K562 (cell line): ENCODE data around the gene NPDC1. TPM values are rescaled to one million over a fixed set of nuclear protein-coding genes. Genes with fewer than 3 reads are reported as not detected.

ENCODE experiments used
- ATAC-seq: fragments of 200-7000 bp; cut with Tn5 transposase; 3 replicates; pipeline ENCODE4 v1.9.1; 2020; ENCODE audit warnings: moderate library complexity
- BruUV-seq: library from RNA; stranded (reverse); fragments of 400-500 nt; replicated peaks from 2 replicates; lab custom pipeline; 2021; lab: Mats Ljungman, UMichigan
- CTCF ChIA-PET: fragments of 300-600 bp; formaldehyde crosslinking; extraction: SDS; loops from one replicate; lab custom pipeline; 2021; ENCODE audit warnings: low intra/inter-chr PET ratio; lab: Yijun Ruan, JAX
- POLR2A ChIA-PET: fragments of 300-600, 350-650 bp; sonication (Branson Sonifier 250); formaldehyde crosslinking; extraction: SDS; loops from one replicate; lab custom pipeline; 2021; ENCODE audit warnings: antibody characterized with exemption, inconsistent platforms; lab: Yijun Ruan, JAX
- DNase-seq, 4 experiments: peaks; one replicate each; pipeline versions ENCODE4 v3.0.0 to v3.0.0-alpha.2; 2011 to 2018; ENCODE audit warnings: low spot score in 3 of 4, mixed read lengths in 3 of 4; ENCODE audit errors: extremely low read depth in 1 of 4
- FAIRE-seq: peaks from 2 replicates; lab custom pipeline; 2011; peaks lifted over from hg19 to GRCh38; lab: Jason Lieb, UNC
- H2AFZ ChIP-seq: 2 replicates; pipeline ENCODE4 v1.6.0; 2011; ENCODE audit warnings: low read depth, low read length, control low read depth, inconsistent platforms
- H3K27ac ChIP-seq: fragments of 200-600 bp; 3 replicates; pipeline ENCODE4 v1.8.0; 2011; ENCODE audit warnings: low read depth, mild to moderate bottlenecking, control low read depth, inconsistent platforms, low read length, moderate library complexity, mixed read lengths; ENCODE audit errors: extremely low read depth
- H3K27me3 ChIP-seq, 2 experiments: fragments of 300-600 bp in 1 of 2; 2 replicates in 1 of 2; 3 replicates in 1 of 2; pipeline versions ENCODE4 v1.6.0 to v1.8.0; 2011; ENCODE audit warnings: inconsistent platforms in 2 of 2, low read length in 2 of 2, mild to moderate bottlenecking in 1 of 2, mixed read lengths in 1 of 2, moderate library complexity in 1 of 2; ENCODE audit not compliant: control insufficient read depth in 2 of 2, insufficient read depth in 2 of 2
- H3K36me3 ChIP-seq: fragments of 300-600 bp; 3 replicates; pipeline ENCODE4 v1.8.0; 2011; ENCODE audit warnings: mild to moderate bottlenecking, low read length, inconsistent platforms; ENCODE audit not compliant: control insufficient read depth, insufficient read depth
- H3K4me1 ChIP-seq, 2 experiments: fragments of 200-600 bp in 1 of 2; replicated peaks in 1 of 2; 2 replicates in 1 of 2; 3 replicates in 1 of 2; pipeline versions ENCODE4 v1.5.1 to v1.8.0; 2011; ENCODE audit warnings: inconsistent platforms in 2 of 2, low read length in 2 of 2, mild to moderate bottlenecking in 1 of 2, mixed read lengths in 1 of 2, moderate library complexity in 1 of 2; ENCODE audit not compliant: control insufficient read depth in 2 of 2, insufficient read depth in 2 of 2
- H3K4me2 ChIP-seq: 2 replicates; pipeline ENCODE4 v1.6.1; 2011; ENCODE audit warnings: low read length, control low read depth, inconsistent platforms, mixed read lengths; ENCODE audit not compliant: insufficient read depth
- H3K4me3 ChIP-seq: fragments of 200-600 bp; sonication (generic), shearing (Covaris generic); 2 replicates; pipeline ENCODE4 v1.5.1; 2016; ENCODE audit warnings: control low read depth, inconsistent platforms
- H3K79me2 ChIP-seq: fragments of 200-600 bp; 3 replicates; pipeline ENCODE4 v1.8.0; 2011; ENCODE audit warnings: low read length, inconsistent platforms; ENCODE audit not compliant: control insufficient read depth, insufficient read depth
- H3K9ac ChIP-seq, 2 experiments: 2 replicates each; pipeline versions ENCODE4 v1.6.0 to v1.6.1; 2011; ENCODE audit warnings: low read depth in 2 of 2, low read length in 2 of 2, control low read depth in 1 of 2, inconsistent platforms in 1 of 2, mild to moderate bottlenecking in 1 of 2, mixed read lengths in 1 of 2; ENCODE audit not compliant: insufficient read depth in 1 of 2
- H3K9me1 ChIP-seq: one replicate; pipeline ENCODE4 v1.6.0; 2011; ENCODE audit warnings: inconsistent platforms, mild to moderate bottlenecking, low read length, moderate library complexity; ENCODE audit not compliant: control insufficient read depth, insufficient read depth
- H3K9me3 ChIP-seq: replicated peaks from 2 replicates; pipeline ENCODE4 v1.5.1; 2011; ENCODE audit warnings: low read depth, low read length, inconsistent platforms; ENCODE audit not compliant: control insufficient read depth, insufficient read depth
- H4K20me1 ChIP-seq: replicated peaks from 2 replicates; pipeline ENCODE4 v1.6.1; 2011; ENCODE audit warnings: low read length, inconsistent platforms, mixed read lengths; ENCODE audit not compliant: control insufficient read depth, insufficient read depth
- EP300 ChIP-seq: IDR thresholded peaks from 2 replicates; pipeline ENCODE4 v1.6.1; 2012; ENCODE audit warnings: low read length, improper control_type of control experiment
- PCBP1 ChIP-seq: fragments of 200-400 bp; formaldehyde crosslinking; IDR thresholded peaks from 2 replicates; pipeline ENCODE4 v1.6.1; 2018; ENCODE audit warnings: mild to moderate bottlenecking, low read depth, low read length; ENCODE audit not compliant: poor library complexity, severe bottlenecking
- WGBS: fragments of 100-300 bp; shearing (Covaris generic); methylation state at CpG from one replicate; pipeline ENCODE4 v1.1.6; 2016; ENCODE audit warnings: low coverage, mixed read lengths; ENCODE audit not compliant: insufficient coverage; ENCODE audit errors: missing lambda C conversion rate; 5-methylcytosine and 5-hydroxymethylcytosine counted together
- in situ Hi-C: fragments of 300-500 bp; cut with MboI; formaldehyde crosslinking; loops from 4 replicates; pipeline ENCODE4 v1.15.0; 2018; ENCODE audit warnings: inconsistent platforms, mixed read lengths
- intact Hi-C: fragments of 100-400 bp; cut with micrococcal nuclease; formaldehyde crosslinking; loops from 2 replicates; pipeline ENCODE4 v1.14.2; 2022
- polyA plus RNA-seq, 8 experiments: library from polyadenylated mRNA; depleted of rRNA in 4 of 8; stranded (reverse) in 5 of 8; unstranded in 3 of 8; fragments of >200 nt; fragmentation: Nextera tagmentation in 2 of 8; fragmentation: Illumina TruSeq in 1 of 8; extraction: Ambion mirVana in 2 of 8; extraction: Trizol in 1 of 8; gene quantifications; 2 replicates each; pipeline versions ENCODE4 v1.2.1 to v1.2.3, GENCODE V29; 2011 to 2014; ENCODE audit warnings: inconsistent platforms in 1 of 8, missing spikeins in 1 of 8
- total RNA-seq, 7 experiments: library from RNA; depleted of rRNA in 6 of 7; stranded (reverse); fragments of >200 nt in 6 of 7; fragmentation: Illumina TruSeq in 2 of 7; extraction: Trizol in 2 of 7; gene quantifications; 2 replicates each; pipeline versions ENCODE4 v1.2.1 to v1.2.3, GENCODE V29; 2011 to 2021; ENCODE audit warnings: low replicate concordance in 1 of 7
- TF ChIP-seq, protein P1 (sequence below): sonication (generic); formaldehyde crosslinking; IDR thresholded peaks from 2 replicates; pipeline ENCODE4 v1.8.1; 2023; ENCODE audit warnings: mild to moderate bottlenecking, missing genetic modification reagents

Gene NPDC1
- total and polyA plus RNA-seq, 9 of the 15 experiments (the other 6 are each of a cell fraction or from before 2014, with no cell fraction given): 0.06 to 2.1 (median 0.53) TPM; not detected in 3

DNA sequence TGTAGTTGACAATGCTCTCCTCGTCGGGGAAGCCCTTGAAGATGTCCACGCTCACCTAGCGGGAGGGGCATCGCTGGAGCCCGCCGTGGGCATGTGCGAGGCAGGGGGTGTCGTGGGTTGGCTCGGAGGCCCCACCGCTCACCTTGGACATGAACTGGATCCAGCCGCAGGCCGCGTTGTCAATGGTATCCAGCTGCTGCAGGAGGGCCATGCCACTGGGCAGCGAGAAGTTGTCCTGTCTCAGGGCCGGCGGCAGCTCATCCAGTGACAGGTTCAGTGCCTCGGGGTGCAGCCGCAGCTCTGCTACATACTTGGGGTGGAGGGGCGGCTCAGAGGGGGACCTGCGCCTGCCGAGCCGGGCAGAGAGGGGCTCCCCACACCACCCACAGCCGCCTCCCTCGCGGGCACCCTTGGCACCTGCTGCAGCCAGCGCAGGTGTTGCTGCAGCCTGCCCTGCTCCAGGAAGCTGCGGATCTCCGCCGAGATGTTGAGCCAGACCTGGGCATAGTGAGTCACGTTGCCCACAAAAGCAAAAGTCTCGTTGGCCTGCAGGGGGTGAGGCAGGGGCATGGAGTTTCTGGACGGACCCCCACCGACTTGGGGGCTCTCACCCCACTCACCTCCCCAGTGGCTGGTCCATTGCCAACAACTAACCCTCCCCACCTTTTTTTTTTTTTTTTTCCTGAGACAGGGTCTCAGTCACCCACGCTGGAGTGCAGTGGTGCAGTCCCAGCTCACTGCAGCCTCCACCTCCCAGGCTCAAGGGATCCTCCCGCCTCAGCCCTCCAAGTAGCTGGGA, 27.0 kb downstream of the NPDC1 start:
- TF ChIP-seq EP300: no peak
- TF ChIP-seq PCBP1: peak; percentile 16
- TF ChIP-seq, protein P1, sequence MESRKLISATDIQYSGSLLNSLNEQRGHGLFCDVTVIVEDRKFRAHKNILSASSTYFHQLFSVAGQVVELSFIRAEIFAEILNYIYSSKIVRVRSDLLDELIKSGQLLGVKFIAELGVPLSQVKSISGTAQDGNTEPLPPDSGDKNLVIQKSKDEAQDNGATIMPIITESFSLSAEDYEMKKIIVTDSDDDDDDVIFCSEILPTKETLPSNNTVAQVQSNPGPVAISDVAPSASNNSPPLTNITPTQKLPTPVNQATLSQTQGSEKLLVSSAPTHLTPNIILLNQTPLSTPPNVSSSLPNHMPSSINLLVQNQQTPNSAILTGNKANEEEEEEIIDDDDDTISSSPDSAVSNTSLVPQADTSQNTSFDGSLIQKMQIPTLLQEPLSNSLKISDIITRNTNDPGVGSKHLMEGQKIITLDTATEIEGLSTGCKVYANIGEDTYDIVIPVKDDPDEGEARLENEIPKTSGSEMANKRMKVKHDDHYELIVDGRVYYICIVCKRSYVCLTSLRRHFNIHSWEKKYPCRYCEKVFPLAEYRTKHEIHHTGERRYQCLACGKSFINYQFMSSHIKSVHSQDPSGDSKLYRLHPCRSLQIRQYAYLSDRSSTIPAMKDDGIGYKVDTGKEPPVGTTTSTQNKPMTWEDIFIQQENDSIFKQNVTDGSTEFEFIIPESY (CRISPR knock-in tag): 0 out of 2 replicates have a peak, but pooled peaks have one; percentile 13
- in situ Hi-C loops (no loop called here), intact Hi-C loops (no loop called here)

More for the DNA sequence above, 27.0 kb downstream of the NPDC1 start:
- ChIA-PET CTCF (no interaction called here), POLR2A (interaction anchor here (0.7 kb wide), 2 partner anchors 11 to 38 kb away, joined by 3 read pairs; no protein-coding TSS in a partner anchor)
- no peaks in the 10 kb centered on the region for H3K36me3 ChIP-seq
- no peak overlapping the region for H3K27ac ChIP-seq
- no peaks in the 10 kb centered on the region for H3K9me3 ChIP-seq
- 0 out of 2 replicates have a peak, but pooled peaks cover 5% of the 10 kb centered on the region for H4K20me1 ChIP-seq
- BruUV-seq: no TSS peak
- H3K27me3 ChIP-seq: no peaks in the 10 kb centered on the region
- FAIRE-seq: no peak
- no peak for DNase-seq
- no peak overlapping the region for H2AFZ ChIP-seq
- no peak overlapping the region for H3K9ac ChIP-seq
- H3K79me2 ChIP-seq: no peaks in the 10 kb centered on the region
- H3K4me2 ChIP-seq: no peak overlapping the region
- H3K4me3 ChIP-seq: no peak overlapping the region
- no peak for ATAC-seq
- H3K9me1 ChIP-seq: no peaks in the 10 kb centered on the region
- peaks cover 4 to 74% of the 10 kb centered on the region in 2 experiments; a peak in 4 of 5 replicates for H3K4me1 ChIP-seq
- WGBS: 60% methylated on average over 20 of the region's 36 CpGs
